ENCODE measurements around the gene TBRG4. TPM values are rescaled to one million over a fixed set of nuclear protein-coding genes. Genes with fewer than 3 reads are reported as not detected.

The TBRG4 gene
- total RNA-seq, 1 donor from 2014 or later: 82.2 TPM

DNA sequence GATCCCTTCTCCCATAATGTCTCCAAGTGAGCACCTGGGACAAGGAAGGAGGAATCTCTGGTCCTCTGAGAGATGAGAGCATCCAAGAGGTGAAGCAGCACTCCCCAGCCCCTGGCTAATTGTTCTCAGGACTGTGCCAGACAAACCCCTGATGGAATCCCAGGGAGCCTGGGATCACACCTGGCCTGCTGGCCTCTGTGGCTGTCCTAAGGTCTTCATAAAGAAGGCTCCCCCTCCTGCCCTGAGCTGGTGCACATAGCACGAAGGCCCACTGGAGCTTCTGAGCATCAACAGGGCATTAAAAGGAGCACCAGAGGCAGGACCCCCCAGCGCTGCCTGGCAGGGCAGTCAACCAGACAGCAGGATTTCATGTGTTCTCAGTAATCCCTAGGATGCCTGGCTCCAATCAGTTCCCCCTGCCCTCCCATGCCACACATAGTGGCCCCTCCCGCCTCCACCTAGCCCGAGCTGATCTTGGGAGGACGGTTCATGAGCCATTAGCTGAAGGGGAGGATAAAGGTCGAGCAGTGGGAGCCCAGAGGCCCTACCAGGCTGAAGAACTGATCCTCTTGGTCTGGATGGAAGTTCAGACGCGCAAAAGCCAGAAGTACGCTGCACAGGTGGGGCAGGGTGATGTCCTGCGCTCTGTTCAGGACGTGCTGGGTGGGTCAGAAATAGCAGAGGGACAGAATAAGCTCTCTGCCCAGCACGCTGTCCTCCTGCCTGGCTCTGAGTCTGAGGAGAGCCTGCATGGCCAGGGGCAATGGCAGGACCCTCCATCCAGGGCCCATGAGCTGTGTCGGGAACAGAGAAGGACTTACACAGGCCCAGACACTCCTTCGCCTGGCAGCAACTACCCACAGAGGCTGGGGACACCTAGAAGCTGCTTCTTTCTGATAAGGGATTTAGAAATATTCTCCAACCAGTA, 8.4 kb downstream of the TBRG4 start:
- ATAC-seq (ENCODE audit: poor library complexity) (no peak), DNase-seq (no peak)
- intact Hi-C loops (cut with DNase I): no loop called here

DNA sequence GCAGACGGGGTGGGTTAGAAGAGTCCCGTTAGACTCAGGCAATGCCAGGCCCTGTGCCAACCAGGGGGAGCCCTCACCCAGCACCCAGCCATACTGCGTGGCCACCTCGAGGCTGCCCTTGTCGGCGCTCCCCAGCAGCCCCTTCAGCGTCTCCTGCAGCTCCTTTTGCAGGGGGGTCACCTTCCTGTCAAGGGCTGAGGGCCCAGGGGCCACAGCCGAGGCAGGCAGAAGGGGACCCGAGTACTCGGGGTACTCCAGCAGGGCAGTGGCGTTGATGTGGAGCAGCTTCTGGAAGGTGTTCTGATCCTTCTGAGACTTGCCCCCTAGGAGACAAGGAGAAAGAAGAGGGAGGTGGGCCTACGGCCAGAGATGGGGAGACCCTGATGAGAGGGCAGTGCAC, 9.7 kb downstream of the TBRG4 start:
- ATAC-seq (ENCODE audit: poor library complexity): no peak
- intact Hi-C loops (cut with DNase I): no loop called here
- DNase-seq: no peak

DNA sequence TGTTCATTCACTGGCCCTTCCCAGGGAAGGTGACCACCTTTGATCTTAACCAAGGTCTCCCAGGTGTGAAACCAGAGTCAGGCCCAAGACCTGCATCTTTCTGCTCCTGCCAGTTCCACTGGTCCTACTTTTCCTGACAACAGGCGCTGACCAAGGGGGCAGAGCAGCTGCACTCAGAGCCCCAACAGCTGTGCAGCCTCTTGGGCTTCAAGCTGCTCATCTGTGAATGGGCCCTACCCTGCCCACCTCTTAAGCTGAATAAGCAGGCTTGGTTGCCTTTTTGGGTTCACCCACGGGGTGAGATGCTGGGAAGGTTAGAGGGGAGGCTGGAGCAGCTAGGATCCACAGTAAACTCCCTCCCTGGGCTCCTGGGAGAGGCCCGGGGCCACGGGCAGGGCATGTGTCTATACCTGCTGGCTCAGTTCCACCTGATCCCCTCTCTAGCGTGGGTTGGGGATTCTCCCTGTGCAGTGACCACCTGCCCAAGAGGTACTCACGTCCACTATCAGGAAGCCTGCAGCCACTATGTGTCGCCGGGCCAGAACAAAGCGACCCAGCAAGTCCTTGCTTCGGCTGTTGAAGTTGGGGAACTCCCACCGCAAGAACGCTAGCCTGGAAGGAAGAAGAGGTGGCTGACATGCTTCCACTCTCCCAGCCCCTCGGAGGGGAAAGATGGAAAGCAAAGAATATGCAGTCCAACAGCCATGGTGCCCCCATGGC, 10.6 kb downstream of the TBRG4 start:
- no peak for ATAC-seq (ENCODE audit: poor library complexity)
- intact Hi-C loops (cut with DNase I): no loop called here

DNA sequence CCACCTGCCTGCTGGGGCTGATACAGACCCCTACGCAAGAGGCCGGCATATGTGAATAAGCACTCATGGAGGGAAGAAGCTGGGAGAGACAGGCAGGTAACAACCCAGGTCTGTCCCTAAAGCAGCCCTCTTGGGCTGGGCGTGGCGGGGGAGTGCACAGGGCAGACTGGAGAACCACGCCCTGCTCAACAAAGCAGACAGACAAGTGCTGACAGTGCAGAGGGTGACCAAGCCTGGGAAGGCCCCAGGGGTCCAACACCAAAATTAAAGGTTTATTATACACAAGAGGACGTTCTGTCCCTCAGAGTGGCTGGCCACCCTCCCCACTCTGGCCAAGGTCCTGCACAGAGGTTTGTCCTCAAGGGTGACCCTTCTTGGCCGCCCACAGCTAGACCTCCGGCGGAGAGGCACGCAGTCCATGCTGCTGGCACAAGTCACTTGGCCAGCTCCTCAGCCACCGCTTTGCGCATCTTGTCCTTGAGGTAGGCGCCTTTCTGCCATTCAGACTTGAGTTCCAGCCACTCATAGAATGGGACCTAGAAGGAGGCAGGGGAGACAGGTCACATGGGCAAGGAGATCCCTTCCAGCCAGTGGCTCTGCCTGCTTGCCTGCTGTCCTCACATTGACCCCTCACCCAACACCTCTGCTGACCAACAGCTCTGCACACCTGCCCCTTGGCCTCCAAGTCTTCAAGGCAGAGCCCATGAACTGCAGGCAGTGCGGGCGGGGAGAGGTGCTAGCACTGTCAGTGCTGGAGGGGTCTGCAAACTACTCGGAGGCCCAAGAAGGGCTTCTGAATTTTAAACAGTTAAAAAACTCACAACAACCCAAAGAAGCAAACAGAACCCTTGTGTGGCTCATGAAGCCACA, 11.4 kb downstream of the TBRG4 start:
- ATAC-seq (ENCODE audit: poor library complexity) (no peak), DNase-seq (no peak)
- intact Hi-C loops (cut with DNase I): no loop called here

More for the DNA sequence above, 10.6 kb downstream of the TBRG4 start:
- DNase-seq: no peak

DNA sequence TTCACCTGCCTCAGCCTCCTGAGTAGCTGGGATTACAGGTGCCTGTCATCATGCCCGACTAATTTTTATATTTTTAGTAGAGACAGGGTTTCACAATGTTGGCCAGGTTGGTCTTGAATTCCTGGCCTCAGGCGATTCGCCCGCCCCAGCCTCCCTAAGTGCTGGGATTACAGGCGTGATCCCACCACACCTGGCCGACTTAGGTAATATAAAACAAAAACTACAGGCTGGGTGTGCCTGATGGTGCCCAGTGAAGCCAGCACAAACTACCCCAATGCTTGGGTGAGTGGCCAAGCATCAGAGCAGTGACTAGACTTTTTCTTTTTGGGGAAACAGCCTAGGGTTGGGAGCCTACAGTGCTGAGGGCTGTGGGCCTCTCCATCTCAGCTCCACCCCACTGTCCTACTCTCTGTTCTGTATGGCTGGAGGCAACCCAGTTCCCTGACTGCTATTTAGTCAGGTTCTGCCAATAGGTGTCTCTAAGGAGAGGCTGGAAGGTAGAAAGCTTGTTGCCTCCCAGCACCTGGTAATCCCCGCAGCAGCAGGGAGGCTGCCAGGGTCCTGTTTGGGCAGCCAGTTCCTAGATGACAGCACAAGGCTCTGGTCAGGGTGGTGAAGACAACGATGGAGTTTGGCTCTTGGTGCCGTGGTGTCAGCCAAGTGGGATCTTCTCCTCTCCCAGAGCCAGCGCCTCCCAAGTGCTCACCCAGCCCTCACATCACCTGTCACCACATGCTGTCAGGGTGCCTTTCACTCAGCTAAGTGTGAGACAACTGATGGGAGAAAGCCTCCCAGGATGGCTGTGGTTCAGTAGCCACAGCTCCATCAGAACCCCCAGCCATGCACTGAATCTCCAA, 12.3 kb downstream of the TBRG4 start:
- ATAC-seq (ENCODE audit: poor library complexity) (peak; percentile 58), DNase-seq (no peak)
- intact Hi-C loops (cut with DNase I): no loop called here

DNA sequence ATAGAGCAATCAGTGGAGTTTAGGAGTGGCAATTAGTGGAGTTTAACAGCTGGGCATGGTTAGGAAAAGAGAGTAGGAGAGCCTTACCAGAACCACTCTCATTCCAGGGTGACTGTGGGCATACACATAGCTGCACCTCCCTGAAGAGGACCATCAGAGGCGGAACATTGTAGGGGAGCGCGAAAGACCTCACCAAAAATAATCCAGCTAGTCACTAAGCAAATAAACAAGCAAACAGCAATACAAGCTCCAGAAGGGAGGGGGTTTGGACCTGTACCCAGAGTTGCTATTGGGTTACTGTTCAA, 18.6 kb downstream of the TBRG4 start:
- DNase-seq (no peak), ATAC-seq (ENCODE audit: poor library complexity) (no peak)
- intact Hi-C loops (cut with DNase I): no loop called here

DNA sequence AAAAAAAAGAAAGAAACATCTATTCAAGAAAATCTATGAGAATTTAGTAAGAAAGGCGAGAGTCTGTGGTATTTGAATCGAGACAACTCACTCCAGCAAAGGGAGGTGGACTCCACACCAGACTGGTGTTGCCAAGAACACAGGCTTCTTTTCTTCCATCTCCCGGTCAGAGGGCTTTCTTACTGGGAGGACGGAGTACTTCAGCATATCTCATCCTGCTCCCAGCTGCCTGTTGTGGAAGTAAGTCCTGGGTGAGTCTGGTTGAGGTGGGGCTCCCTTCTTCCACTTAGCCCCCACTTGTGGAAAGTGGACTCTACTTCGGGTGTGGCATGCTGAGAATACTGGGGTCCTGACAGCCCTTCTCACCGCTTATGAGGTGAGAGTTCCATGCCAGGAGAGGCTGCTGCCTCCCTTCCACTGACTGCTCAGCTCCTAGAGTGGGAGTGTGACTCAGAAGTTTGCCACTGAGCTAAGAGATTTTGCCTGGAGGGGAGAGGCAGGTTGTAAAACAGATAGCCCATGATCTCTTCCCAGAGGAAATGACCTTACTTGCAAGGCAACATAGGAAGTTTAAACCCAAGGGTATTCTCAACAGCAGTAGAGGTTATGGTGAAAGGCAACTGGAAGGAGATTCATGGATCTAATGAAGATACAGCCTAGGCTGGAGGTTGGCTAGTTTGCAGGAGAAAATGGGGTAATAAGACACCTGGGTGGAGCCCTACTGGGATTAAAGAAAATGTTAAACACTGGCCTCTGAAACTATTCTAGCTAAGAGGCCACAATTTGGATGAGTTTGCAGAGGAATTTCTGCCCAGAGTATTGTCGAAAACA, 19.2 kb downstream of the TBRG4 start:
- no peak for DNase-seq
- intact Hi-C loops (cut with DNase I): no loop called here

DNA sequence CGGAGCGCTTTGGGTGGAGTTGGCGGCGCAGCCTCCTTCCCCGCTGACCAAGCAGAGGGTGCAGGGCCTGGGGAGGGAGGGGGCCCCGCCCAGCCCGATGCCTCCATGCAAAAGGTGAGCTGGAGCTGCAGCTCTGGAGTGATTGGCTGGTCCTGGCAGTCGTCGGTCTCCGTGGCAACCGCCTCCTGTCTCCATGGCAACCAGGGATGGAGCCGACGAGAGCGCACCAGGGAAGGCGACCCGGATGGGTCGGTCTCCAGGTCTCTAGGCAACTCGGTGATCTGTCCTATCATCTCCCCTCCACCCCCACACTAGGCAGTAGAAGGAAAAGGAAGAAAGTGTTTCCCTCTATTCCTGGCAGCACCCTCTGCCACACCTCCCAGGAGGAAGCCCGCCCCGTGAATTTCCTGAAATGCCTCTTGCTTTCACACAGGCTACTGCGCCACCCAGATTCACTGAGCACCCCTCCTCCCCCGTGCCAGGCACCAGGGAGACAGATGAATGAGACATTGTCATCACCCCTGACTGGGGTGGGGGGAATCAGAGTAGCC, 22.1 kb downstream of the TBRG4 start:
- peak; percentile 74 for DNase-seq
- intact Hi-C loops (cut with DNase I): no loop called here
- ATAC-seq (ENCODE audit: poor library complexity): peak; percentile 38

More for the DNA sequence above, 19.2 kb downstream of the TBRG4 start:
- no peak for ATAC-seq (ENCODE audit: poor library complexity)

DNA sequence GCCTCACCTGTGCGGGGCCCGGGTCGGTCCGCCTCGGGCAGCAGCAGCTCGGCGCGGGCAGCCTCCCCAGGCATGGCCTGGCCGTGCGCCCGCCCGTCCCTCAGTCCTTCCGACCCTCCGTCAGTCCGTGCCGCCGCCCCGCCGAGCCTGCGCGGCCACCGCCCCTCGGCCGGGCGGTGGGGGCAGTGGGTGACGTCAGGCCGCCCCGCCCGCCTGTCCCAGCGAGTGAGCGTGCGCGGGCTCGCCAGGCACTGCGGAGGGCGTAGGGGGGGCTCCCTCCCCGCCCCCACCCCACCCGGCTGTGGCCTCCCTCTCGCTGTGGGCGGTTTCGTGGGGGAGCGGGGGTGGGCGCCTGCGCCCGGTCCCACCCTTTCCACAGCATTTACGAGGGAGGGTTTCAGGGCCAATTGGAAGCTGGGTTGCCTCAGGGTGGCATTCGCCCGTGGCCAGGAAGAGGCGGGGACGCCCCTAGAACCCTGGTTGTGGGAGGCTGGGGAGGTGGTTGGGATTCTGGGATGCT, 22.6 kb downstream of the TBRG4 start, which contains the start of gene NACAD:
NACAD (minus strand) TSS at position 149 of the 520 bp plus-strand sequence; CDS start at position 74, 75 bp downstream.
- intact Hi-C loops (cut with DNase I): no loop called here

DNA sequence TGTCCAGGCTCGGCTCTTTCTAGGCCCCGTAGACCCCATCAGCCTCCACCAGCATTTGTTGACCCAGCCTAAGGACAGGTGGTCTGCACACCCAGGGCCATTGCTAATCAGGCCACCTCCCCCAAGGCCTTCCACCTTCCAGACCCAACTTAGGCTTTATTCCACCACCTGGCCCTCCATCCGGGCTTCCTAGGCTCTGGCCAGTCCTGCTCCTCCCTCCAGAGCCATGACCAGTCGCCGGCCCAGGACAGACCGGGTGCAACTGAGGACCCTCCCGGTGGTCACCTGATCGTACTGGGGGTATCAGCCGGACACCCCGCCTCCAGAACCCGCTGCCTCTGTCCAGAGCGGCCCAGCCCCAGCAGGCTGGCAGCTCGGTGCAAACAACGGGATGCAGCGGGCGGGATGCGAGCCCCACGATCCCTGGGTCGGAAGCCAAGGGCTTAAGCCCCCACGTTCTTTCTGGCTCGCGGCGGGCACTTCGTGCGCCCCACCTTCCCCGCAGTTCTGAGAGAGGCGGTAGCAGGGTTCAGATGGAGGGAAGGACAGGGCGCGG, 23.3 kb downstream of the TBRG4 start:
- DNase-seq: peak; percentile 34
- ATAC-seq (ENCODE audit: poor library complexity): peak; percentile 11
- intact Hi-C loops (cut with DNase I): no loop called here

More for the DNA sequence above, 22.6 kb downstream of the TBRG4 start, which contains the start of gene NACAD:
- DNase-seq (peak; percentile 69), ATAC-seq (ENCODE audit: poor library complexity) (peak; percentile 92)

DNA sequence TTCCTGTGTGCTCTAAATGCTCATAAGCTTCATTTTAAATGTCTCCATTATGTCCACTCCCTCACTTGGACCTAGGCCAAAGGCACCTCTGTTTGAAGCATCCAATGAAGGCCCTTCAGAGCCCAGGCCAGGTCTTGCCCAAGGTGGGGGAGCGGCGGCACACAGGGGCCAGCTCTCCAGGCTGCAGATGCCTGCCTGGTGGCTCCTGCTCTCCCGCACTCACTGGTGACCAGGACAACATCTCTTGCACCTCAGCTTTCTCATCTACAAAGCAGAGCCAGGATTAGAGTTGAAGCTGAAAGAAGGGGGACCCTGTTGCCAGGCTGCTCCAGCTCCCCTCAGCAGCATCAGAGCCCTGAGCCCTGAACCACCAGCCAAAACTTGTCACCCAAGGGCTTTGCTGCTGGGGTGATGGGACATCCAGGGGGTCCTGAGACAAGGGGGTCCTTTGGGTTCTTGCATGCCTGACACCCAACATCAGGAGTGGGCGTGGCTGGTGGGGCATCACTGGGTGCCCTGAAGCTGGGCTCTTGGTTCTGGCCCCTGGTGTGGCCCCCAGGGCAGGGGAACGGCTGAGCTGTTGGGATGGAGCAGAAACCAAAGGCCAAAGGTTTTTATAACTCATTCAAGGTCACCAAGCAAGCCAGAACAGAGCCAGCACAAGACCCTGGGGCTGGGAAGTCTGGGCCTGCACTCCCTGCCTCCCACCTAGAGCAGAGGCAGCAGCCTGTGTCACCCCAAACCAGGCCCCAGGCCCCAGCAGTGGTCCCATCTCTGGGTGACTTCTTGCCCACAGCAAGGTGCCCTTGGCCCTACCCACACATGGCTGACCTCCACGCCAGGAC, 24.0 kb downstream of the TBRG4 start:
- no peak for ATAC-seq (ENCODE audit: poor library complexity)
- intact Hi-C loops (cut with DNase I): no loop called here
- peak; percentile 28 for DNase-seq

DNA sequence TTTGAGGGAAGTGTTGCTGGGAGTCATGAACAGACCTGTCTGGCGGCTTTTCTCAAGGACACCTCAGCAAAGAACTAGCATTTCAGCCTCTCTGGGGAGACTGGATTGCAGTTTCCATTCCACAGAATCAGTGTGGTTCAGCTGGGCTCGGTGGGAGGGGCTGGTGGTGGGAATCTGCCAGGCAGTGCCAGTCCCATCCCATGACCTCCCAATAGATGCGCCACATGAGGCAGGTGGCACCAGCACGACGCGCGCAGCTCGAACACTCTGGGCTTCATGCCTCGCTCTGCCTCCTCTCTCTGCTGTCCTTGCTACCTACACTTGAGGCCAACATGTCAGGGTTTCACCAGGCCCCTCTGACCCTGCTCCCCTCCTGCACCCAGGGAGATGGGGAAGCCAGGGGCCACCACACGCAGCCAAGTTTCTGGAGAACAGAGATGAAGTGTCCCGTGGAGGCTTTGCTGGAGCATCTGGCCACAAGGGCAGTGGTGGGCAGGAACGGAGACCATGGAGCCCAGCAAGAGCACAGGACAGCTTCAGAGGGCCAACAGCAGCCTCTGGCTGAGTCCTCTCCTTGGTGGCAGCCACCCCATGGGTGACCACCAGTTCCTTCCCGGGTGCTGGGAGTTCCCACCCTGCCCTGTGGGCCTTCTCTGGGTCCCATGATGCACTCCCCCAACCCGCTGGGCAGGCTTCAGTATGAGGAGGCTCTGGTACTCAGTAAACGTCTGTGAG, 25.0 kb downstream of the TBRG4 start:
- DNase-seq: no peak
- ATAC-seq (ENCODE audit: poor library complexity): no peak
- intact Hi-C loops (cut with DNase I): no loop called here

DNA sequence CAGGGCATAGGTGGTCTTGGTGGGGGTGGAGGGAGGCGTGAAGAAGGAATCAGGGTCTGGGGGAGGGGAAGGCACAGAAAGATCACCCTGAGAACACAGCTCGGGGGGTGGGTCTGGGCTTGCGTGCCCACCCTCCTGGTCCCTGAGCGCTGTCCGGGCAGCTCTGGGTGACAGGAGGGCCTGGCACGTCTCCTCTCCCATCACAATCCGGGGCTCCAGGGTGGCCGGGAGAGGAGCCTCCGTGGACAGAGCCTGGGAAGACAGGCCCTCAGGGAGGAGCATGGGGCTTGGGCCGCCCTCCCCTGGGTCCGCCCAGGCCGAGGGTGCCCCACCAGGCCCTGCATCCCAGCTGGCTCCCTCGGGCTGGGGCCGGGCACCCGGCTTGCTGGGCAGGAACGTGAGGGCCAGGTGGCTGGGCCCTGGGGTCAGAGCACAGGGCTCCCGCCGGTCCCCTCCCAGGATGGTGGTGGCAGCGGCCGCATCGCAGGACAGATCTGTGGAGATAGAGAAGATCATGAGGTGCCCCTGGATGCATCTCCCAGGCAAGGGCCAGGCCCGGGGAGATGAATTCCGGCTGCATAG, 25.8 kb downstream of the TBRG4 start:
- intact Hi-C loops (cut with DNase I): no loop called here
- ATAC-seq (ENCODE audit: poor library complexity) (no peak), DNase-seq (no peak)

DNA sequence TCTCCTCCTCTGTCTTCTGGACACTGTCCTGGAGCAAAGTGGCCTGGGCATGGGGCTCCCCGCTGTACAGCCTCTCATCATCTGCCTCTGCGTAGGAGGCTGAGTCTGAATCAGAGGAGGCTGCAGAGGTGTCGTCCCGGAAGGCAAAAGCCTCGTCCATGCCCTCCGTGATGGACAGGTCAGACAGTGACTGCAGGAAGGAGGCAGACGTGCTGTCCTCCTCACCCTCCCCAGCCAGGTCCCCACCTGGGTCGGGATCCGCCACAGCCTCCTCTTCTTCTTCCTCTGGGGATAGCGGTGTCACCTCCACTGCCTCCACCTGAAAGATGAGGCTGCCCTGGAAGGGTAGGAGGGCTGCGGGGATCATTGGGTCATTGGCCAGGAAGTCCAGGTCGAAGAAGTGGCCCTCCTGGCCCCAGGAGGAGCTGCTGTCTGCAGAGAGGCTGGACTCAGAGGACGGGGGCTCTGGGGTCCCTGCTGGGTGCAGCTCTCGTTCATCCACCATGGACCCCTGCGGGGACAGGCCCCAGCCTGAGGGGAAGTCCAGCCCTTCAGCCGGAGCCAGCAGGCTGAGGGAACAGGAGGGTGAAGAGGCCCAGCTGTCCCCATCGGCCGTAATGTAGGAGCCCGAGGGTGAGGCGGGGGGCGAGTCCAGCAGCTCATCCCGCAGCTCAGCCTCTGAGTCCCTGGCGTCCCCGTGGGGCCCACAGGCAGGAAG, 26.4 kb downstream of the TBRG4 start:
- DNase-seq: no peak
- no peak for ATAC-seq (ENCODE audit: poor library complexity)
- intact Hi-C loops (cut with DNase I): no loop called here

Data from Right ventricle myocardium superior (tissue), 1 donor.